GM12873 (cell line): ENCODE results near the gene MOB3C.

Experiments used
- CTCF ChIP-seq: IDR thresholded peaks from 2 replicates; pipeline ENCODE4 v1.5.1; 2012; ENCODE audit warnings: low read depth, mild to moderate bottlenecking, moderate library complexity, low read length, control low read depth; ENCODE audit not compliant: insufficient read depth; ENCODE audit errors: missing control alignments

The MOB3C gene

GRCh38 chr1:46576596-46576995, 40.0 kb downstream of the MOB3C start:
- TF ChIP-seq CTCF, result no peak

- TF ChIP-seq CTCF, result no peak
These were observed 40.8 kb downstream of the MOB3C start for GRCh38 chr1:46575778-46576177.

- no peak for TF ChIP-seq CTCF
These were observed 41.3 kb downstream of the MOB3C start for GRCh38 chr1:46575300-46575699.

- no peak for TF ChIP-seq CTCF
These were observed 44.9 kb downstream of the MOB3C start for GRCh38 chr1:46571691-46572225.

GRCh38 chr1:46569884-46570725, 46.5 kb downstream of the MOB3C start:
- no peak for TF ChIP-seq CTCF

GRCh38 chr1:46569116-46569515, 47.5 kb downstream of the MOB3C start:
- no peak for TF ChIP-seq CTCF

GRCh38 chr1:46568461-46568891, 48.1 kb downstream of the MOB3C start:
- no peak for TF ChIP-seq CTCF
